Measurements from ENCODE around the gene CASZ1.

DNA sequence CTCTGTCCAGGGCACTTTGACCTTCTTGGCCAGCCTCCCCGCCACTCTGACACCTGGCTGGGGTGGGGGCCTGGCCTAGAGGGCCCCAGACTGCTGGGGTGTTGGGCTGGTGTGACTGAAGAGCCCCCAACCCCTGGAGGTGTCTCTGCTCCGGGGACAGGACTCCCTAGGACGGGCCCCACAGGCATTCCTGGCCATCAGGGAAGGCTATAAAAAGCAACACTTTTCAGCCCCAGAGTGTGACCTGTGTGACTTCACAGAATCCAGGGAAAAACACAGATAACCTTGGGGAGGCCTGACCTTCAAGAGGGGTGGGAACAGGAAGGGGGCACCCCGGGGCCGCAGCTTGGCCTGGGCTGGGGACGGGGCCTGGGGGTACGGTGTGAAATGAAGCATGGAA is 24.0 kb upstream of the CASZ1 start:
- no peak for TF ChIP-seq REST (IDR thresholded peaks at IDR 0.05; ENCODE audit: low read depth)
- TF ChIP-seq FOXM1 (IDR thresholded peaks at IDR 0.05; ENCODE audit: borderline replicate concordance, low read depth) = no peak
- no peak for TF ChIP-seq EP300 (IDR thresholded peaks at IDR 0.05; ENCODE audit: borderline replicate concordance)
- TF ChIP-seq EGR1 (IDR thresholded peaks at IDR 0.05) = no peak
- TF ChIP-seq TEAD4 (IDR thresholded peaks at IDR 0.05) = no peak
- no peak for TF ChIP-seq RAD21 (IDR thresholded peaks at IDR 0.05; ENCODE audit: low read depth)
- TF ChIP-seq USF1 (IDR thresholded peaks at IDR 0.05) = no peak
- TF ChIP-seq YY1 (IDR thresholded peaks at IDR 0.05; ENCODE audit: low read depth) = no peak
- no peak for TF ChIP-seq MAX (IDR thresholded peaks at IDR 0.05)
- TF ChIP-seq CREB1 (IDR thresholded peaks at IDR 0.05; ENCODE audit: low read depth) = no peak
- no peak for TF ChIP-seq CEBPB (IDR thresholded peaks at IDR 0.05)

All from Ishikawa (cell line).